Uterus (tissue), 4 donors: ENCODE measurements around the gene DRD4. TPM values are rescaled to one million over a fixed set of nuclear protein-coding genes. Genes with fewer than 3 reads are reported as not detected.

Source experiments
- DNase-seq, 2 donors: peaks; one replicate each; pipeline ENCODE4 v3.0.0-alpha.2; 2019 to 2020
- H3K27ac ChIP-seq, 2 donors: fragments of 200-600 bp; sonication (generic); 1 replicate in 1 of 2; 2 replicates in 1 of 2; pipeline ENCODE4 v1.5.1; 2016 to 2018
- H3K27me3 ChIP-seq, 2 donors: fragments of 200-600 bp; sonication (generic); one replicate each; pipeline ENCODE4 v1.5.1; 2018 to 2019; ENCODE audit warnings: control low read depth in 1 of 2
- H3K36me3 ChIP-seq, 2 donors: fragments of 200-600 bp; sonication (generic); one replicate each; pipeline ENCODE4 v1.5.1; 2019; ENCODE audit warnings: control low read depth in 1 of 2
- H3K4me1 ChIP-seq, 2 donors: fragments of 200-600 bp; sonication (generic); one replicate each; pipeline ENCODE4 v1.5.1; 2018 to 2019; ENCODE audit warnings: control low read depth in 1 of 2
- H3K4me3 ChIP-seq, 2 donors: fragments of 200-600 bp; sonication (generic); 1 replicate in 1 of 2; 2 replicates in 1 of 2; pipeline ENCODE4 v1.5.1; 2018 to 2019; ENCODE audit warnings: mild to moderate bottlenecking in 1 of 2
- H3K9me3 ChIP-seq, 2 donors: fragments of 200-600 bp; sonication (generic); one replicate each; pipeline ENCODE4 v1.5.1; 2019; ENCODE audit warnings: control low read depth in 1 of 2
- POLR2A ChIP-seq, 2 donors: fragments of 450-650 bp; IDR thresholded peaks; one replicate each; pipeline ENCODE4 v1.6.1; 2016; ENCODE audit warnings: antibody characterized with exemption in 2 of 2, mild to moderate bottlenecking in 1 of 2, moderate library complexity in 1 of 2
- intact Hi-C: fragments of 100-400 bp; cut with DNase I; formaldehyde crosslinking; loops from one replicate; pipeline ENCODE4 v1.15.1; 2023; ENCODE audit warnings: low total_unique reads
- total RNA-seq, 4 donors: library from RNA; depleted of rRNA in 3 of 4; stranded (reverse); fragments of >200 nt in 3 of 4; gene quantifications; one replicate each; pipeline versions ENCODE4 v1.1.0 to v1.2.4, GENCODE V29; 2014 to 2023
- TF ChIP-seq, protein P1 (sequence below), 4 experiments: fragments of 200-600 bp in 2 of 4; fragments of 450-650 bp in 2 of 4; sonication (generic) in 2 of 4; IDR thresholded peaks; one replicate each; pipeline ENCODE4 v1.5.1; 2016 to 2019; ENCODE audit warnings: antibody characterized with exemption in 4 of 4, mild to moderate bottlenecking in 2 of 4, moderate library complexity in 1 of 4
- donor health status: DM: yes; HTN: yes; CAD: no.

The DRD4 gene
- total RNA-seq, 4 donors from 2014 or later = 4.5 TPM; not detected in 3

DNA sequence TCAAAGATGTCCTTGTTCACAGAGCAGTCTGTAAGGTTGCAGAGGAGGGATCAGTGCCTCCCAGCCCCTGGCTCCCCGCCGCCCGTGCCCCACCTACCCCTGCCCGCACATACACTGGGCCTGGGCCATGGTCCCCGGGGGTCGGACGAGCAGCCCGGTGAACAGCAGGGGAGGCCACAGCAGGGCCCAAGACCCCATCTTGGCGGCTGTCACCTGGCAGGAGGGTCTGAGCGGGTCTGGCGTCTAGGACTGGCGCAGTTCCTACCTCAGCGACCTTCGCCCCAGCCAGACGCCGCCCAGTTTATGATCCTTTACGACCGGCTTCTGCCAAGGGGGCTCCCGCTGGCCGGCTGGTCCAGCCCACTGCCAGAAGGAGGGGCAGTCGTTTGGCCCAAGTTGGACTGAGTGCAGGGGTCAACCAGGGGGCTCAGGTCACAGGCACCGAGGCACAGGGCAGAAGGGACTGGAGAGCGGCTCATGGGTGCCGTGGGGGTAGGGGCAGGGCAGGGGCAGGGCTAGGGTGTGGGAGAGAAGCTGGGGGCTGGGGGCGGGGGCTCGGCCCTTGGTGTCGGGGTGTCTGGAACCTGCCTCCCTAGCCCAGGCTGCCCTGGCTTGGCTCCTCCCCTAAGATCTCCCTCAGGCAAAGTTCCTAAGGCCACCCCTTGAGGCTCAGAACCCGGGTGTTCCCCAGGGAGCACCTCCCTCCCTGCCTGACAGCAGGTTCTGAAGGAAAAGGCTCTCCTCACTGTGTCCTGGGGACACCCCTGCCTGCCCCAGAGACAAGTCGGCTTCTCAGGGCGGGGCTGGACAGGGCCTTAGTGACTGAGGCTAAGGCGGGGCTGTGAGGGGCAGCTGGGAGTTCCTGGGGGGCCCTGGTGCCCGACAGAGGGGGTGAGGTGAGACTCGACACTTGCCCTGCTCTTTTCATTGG lies 12.1 kb upstream of the DRD4 start, which contains the start of gene CDHR5:
TSS of gene CDHR5 (minus strand) at position 251 of the 931 bp plus-strand sequence. CDS start at position 198, 53 bp downstream.
- no peak for DNase-seq

DNA sequence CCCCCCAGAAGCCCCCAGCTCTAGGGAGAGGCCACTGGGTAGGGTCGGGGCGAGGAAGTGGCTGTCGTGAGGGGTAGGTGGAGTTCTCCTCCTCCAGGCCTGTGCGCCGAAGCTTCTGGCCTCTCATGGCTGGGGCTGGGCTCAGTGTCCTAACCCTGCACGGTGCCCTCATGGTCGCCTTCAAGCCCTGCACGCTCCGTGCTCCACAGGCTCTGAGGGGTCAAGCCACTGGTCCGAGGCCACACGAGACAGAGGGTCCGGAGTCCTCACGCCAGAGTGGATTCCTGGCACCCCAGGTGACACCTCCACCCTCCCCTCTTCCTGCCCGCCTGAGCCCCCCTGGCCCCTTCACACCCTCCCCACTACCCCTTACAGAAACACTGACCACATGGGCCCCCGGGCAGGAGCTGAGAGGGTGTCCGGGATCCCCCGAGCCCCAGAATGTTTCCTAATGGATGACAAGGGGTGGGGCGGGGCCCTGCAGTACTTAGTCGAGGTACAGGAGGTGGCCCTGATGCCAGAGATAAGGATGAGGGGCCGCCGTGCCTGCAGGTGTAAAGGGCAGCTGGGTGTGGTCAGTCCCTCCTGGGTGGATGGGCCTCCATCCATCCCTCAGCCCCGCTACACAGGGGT lies 11.3 kb upstream of the DRD4 start:
- intact Hi-C loops = no loop called here
- Histone ChIP-seq H3K4me1 (no peaks in the 10 kb centered on the region), H3K27ac (no peak overlapping the region), H3K4me3 (no peak overlapping the region), H3K9me3 (no peaks in the 10 kb centered on the region), H3K36me3 (no peaks in the 10 kb centered on the region), H3K27me3 (no peaks in the 10 kb centered on the region)
- DNase-seq = no peak
- TF ChIP-seq, protein P1, sequence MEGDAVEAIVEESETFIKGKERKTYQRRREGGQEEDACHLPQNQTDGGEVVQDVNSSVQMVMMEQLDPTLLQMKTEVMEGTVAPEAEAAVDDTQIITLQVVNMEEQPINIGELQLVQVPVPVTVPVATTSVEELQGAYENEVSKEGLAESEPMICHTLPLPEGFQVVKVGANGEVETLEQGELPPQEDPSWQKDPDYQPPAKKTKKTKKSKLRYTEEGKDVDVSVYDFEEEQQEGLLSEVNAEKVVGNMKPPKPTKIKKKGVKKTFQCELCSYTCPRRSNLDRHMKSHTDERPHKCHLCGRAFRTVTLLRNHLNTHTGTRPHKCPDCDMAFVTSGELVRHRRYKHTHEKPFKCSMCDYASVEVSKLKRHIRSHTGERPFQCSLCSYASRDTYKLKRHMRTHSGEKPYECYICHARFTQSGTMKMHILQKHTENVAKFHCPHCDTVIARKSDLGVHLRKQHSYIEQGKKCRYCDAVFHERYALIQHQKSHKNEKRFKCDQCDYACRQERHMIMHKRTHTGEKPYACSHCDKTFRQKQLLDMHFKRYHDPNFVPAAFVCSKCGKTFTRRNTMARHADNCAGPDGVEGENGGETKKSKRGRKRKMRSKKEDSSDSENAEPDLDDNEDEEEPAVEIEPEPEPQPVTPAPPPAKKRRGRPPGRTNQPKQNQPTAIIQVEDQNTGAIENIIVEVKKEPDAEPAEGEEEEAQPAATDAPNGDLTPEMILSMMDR (IDR thresholded peaks at IDR 0.05) = no peak
- no peak for TF ChIP-seq POLR2A (IDR thresholded peaks at IDR 0.05)

More for the DNA sequence above, 12.1 kb upstream of the DRD4 start, which contains the start of gene CDHR5:
- TF ChIP-seq POLR2A (IDR thresholded peaks at IDR 0.05) = no peak
- TF ChIP-seq, protein P1 (IDR thresholded peaks at IDR 0.05) = no peak
- Histone ChIP-seq H3K4me1 (no peaks in the 10 kb centered on the region), H3K27ac (no peak within 1 kb of the TSS), H3K36me3 (no peaks in the 10 kb centered on the region), H3K27me3 (no peaks in the 10 kb centered on the region), H3K4me3 (no peak within 1 kb of the TSS), H3K9me3 (no peaks in the 10 kb centered on the region)
- intact Hi-C loops = no loop called here

DNA sequence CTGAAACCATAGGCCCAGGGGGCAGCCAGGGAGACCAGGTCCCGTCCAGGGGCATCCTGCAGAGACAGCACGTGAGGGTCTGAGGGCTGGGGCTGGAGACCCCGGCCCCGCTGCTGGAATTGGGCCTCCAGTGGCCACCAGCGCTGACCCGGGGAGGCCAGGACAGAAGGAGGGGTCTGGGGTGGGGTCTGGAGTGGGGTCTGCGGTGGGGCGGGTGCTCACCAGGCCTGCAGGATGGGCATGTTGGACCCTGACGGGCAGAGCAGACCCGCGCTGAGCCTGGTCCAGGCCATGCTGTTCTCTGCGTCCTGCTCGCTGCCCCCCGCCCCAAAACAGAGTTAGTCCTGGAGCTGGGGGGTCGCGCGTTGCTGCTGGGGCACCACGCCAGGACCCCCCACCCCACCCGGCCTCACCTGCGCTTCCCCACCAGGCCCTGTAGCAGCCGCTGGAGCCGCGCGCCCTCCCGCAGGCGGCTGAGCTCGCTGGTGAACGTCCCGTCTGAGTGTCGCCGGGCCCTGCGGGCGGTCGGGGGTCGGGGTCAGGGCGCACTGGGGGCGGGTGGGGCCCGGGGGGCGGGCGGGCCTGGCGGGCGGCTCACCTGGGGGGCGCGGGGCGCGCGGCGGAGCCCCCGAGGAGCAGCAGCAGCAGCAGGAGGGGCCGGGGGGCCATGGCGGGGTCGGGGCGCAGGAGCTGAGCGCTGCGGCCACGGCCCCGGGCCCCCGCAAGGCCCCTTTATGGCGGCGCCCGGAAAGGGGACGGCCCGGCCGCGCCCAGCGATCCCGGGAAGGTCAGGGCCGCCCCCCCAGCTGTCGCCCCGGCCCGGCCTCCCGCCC lies 10.4 kb upstream of the DRD4 start, which contains the start of gene SCT:
TSS of gene SCT (minus strand) at position 707 of the 833 bp plus-strand sequence. CDS start at position 669, 38 bp downstream.
- TF ChIP-seq POLR2A (IDR thresholded peaks at IDR 0.05) = no peak
- TF ChIP-seq, protein P1 (IDR thresholded peaks at IDR 0.05) = no peak
- DNase-seq = no peak
- Histone ChIP-seq H3K4me1 (no peaks in the 10 kb centered on the region), H3K4me3 (no peak within 1 kb of the TSS), H3K9me3 (no peaks in the 10 kb centered on the region), H3K27me3 (no peaks in the 10 kb centered on the region), H3K36me3 (no peaks in the 10 kb centered on the region), H3K27ac (no peak within 1 kb of the TSS)
- intact Hi-C loops = no loop called here

DNA sequence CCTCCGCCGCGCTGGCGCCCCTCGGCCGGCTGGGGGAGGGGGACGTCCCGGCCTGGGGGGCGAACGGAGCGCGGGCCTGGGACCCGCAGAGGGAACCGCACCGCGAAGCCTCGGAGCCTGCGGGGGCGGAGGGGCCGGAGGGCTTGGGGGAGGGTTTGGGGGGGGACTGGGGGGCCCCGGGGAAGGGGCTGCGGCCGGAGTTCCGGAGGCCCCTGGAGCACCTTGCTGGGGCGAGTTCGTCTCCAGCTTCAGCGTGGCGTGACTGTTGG lies 9.8 kb upstream of the DRD4 start:
- intact Hi-C loops = no loop called here
- Histone ChIP-seq H3K27me3 (no peaks in the 10 kb centered on the region), H3K27ac (no peak overlapping the region), H3K36me3 (no peaks in the 10 kb centered on the region), H3K9me3 (no peaks in the 10 kb centered on the region), H3K4me1 (no peaks in the 10 kb centered on the region), H3K4me3 (no peak overlapping the region)
- no peak for DNase-seq
- TF ChIP-seq, protein P1 (IDR thresholded peaks at IDR 0.05) = no peak
- TF ChIP-seq POLR2A (IDR thresholded peaks at IDR 0.05) = no peak
